HG03378 (cell line): ENCODE measurements around the gene FKBP15.
"Not testable (repeated sequence)": the region's sequence is repeated elsewhere in the genome, so short reads cannot be mapped to it uniquely, and the experiment has no call there.

Experiments used
- ATAC-seq: cut with Tn5 transposase; IDR thresholded peaks from one replicate; pipeline ENCODE4 v1.9.1; 2021; ENCODE audit warnings: mild to moderate bottlenecking, moderate library complexity; ENCODE audit not compliant: unreplicated experiment

The FKBP15 gene

GRCh38 chr9:113150670-113151611 is 70.1 kb downstream of the FKBP15 start, which contains the start of gene SLC31A2:
SLC31A2 (plus strand) TSS chr9:113151007; CDS start chr9:113151075, 68 bp downstream.
- ATAC-seq, result peak; percentile 57

- not testable (repeated sequence) for ATAC-seq
Observed at GRCh38 chr9:113149561-113149960, 71.5 kb downstream of the FKBP15 start.

GRCh38 chr9:113148781-113149510 is 72.1 kb downstream of the FKBP15 start:
- ATAC-seq, result no peak

GRCh38 chr9:113148372-113148705 is 72.7 kb downstream of the FKBP15 start:
- no peak for ATAC-seq

- ATAC-seq, result no peak
Observed at GRCh38 chr9:113143432-113144227, 77.4 kb downstream of the FKBP15 start.

- ATAC-seq, result not testable (repeated sequence)
Observed at GRCh38 chr9:113140896-113141295, 80.2 kb downstream of the FKBP15 start.

- no peak for ATAC-seq
Observed at GRCh38 chr9:113139953-113140352, 81.1 kb downstream of the FKBP15 start.

- ATAC-seq, result no peak
Observed at GRCh38 chr9:113139225-113139829, 81.8 kb downstream of the FKBP15 start.

GRCh38 chr9:113138760-113139159 is 82.3 kb downstream of the FKBP15 start:
- no peak for ATAC-seq

- ATAC-seq, result no peak
Observed at GRCh38 chr9:113137196-113138168, 83.6 kb downstream of the FKBP15 start.

GRCh38 chr9:113131689-113132151 is 89.4 kb downstream of the FKBP15 start:
- no peak for ATAC-seq

GRCh38 chr9:113129884-113130283 is 91.2 kb downstream of the FKBP15 start:
- ATAC-seq, result no peak

- ATAC-seq, result no peak
Observed at GRCh38 chr9:113129466-113129865, 91.6 kb downstream of the FKBP15 start.

- ATAC-seq, result no peak
Observed at GRCh38 chr9:113125386-113126035, 95.6 kb downstream of the FKBP15 start.

GRCh38 chr9:113118829-113119228 is 102.2 kb downstream of the FKBP15 start:
- ATAC-seq, result not testable (repeated sequence)
